Calu3 (cell line): ENCODE results near the gene HDAC7. TPM values are rescaled to one million over a fixed set of nuclear protein-coding genes. Genes with fewer than 3 reads are reported as not detected.

Source experiments
- BruUV-seq: library from RNA; stranded (reverse); fragments of 400-500 nt; replicated peaks from 2 replicates; lab custom pipeline; 2021; lab: Mats Ljungman, UMichigan
- CTCF ChIA-PET: fragments of 300-600 bp; sonication (Branson Sonifier 250); formaldehyde crosslinking; loops from one replicate; lab custom pipeline; 2022; ENCODE audit warnings: antibody characterized with exemption; lab: Charles Lee
- DNase-seq: peaks from one replicate; pipeline ENCODE4 v3.0.0; 2022
- H3K27ac Mint-ChIP-seq: one replicate; pipeline ENCODE4 v1.8.0; 2022; ENCODE audit warnings: mixed read lengths; ENCODE audit not compliant: unreplicated experiment
- H3K27me3 Mint-ChIP-seq: one replicate; pipeline ENCODE4 v1.8.0; 2022; ENCODE audit warnings: mixed read lengths; ENCODE audit not compliant: unreplicated experiment
- H3K36me3 Mint-ChIP-seq: one replicate; pipeline ENCODE4 v1.8.0; 2022; ENCODE audit warnings: mild to moderate bottlenecking, moderate library complexity, mixed read lengths; ENCODE audit not compliant: insufficient read depth, unreplicated experiment
- H3K4me1 Mint-ChIP-seq: one replicate; pipeline ENCODE4 v1.8.0; 2022; ENCODE audit warnings: mild to moderate bottlenecking, low read depth, mixed read lengths; ENCODE audit not compliant: unreplicated experiment
- H3K4me3 Mint-ChIP-seq: one replicate; pipeline ENCODE4 v1.8.0; 2022; ENCODE audit warnings: mild to moderate bottlenecking, low read depth, moderate library complexity, mixed read lengths; ENCODE audit not compliant: unreplicated experiment
- H3K9me3 Mint-ChIP-seq: one replicate; pipeline ENCODE4 v1.8.0; 2022; ENCODE audit warnings: low read depth, mixed read lengths; ENCODE audit not compliant: unreplicated experiment
- intact Hi-C: fragments of 100-400 bp; cut with micrococcal nuclease; formaldehyde crosslinking; loops from one replicate; pipeline ENCODE4 v1.10.0; 2022; ENCODE audit not compliant: unreplicated experiment
- total RNA-seq: library from RNA; stranded (reverse); gene quantifications from 2 replicates; pipeline ENCODE4 v1.2.3, GENCODE V29; 2022
- TF ChIP-seq, protein P1 (sequence below): fragments of 200-600 bp; IDR thresholded peaks from one replicate; pipeline ENCODE4 v1.8.0; 2022; ENCODE audit warnings: antibody characterized with exemption; ENCODE audit not compliant: unreplicated experiment

The HDAC7 gene
- total RNA-seq, 1 experiment from 2014 or later: 41.8 TPM

DNA sequence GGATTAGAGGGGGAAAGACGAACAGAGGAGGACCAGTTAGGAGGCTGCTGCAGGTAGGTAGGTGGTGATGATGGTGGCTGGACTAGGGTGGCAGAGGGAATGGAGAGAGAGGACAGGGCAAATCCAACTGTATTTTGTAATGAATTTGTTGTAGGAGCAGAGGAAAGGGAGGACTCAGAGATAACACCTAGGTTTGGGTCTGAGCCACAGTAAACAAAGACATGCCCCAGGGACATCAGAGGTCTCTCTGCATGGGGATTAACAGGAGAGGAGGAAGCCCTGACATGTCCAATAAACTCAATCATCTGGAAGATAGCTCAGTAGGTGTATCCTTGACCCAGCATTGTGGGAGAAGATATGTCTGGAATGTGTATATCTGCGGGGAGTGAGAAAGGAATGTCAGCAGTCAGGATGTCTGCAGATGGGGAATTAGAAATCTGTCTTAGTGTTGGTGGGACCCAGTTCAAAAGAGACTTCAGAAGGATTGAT, 51.3 kb downstream of the HDAC7 start:
- no peak overlapping the region for H3K4me3 Mint-ChIP-seq
- CTCF ChIA-PET: interaction anchor here (0.6 to 3.6 kb wide), 3 partner anchors 13 to 1746 kb away, joined by 3 to 75 read pairs (median 3); no protein-coding TSS in a partner anchor
- no peak for DNase-seq
- H3K9me3 Mint-ChIP-seq: no peaks in the 10 kb centered on the region
- intact Hi-C loops: no loop called here
- TF ChIP-seq, protein P1, sequence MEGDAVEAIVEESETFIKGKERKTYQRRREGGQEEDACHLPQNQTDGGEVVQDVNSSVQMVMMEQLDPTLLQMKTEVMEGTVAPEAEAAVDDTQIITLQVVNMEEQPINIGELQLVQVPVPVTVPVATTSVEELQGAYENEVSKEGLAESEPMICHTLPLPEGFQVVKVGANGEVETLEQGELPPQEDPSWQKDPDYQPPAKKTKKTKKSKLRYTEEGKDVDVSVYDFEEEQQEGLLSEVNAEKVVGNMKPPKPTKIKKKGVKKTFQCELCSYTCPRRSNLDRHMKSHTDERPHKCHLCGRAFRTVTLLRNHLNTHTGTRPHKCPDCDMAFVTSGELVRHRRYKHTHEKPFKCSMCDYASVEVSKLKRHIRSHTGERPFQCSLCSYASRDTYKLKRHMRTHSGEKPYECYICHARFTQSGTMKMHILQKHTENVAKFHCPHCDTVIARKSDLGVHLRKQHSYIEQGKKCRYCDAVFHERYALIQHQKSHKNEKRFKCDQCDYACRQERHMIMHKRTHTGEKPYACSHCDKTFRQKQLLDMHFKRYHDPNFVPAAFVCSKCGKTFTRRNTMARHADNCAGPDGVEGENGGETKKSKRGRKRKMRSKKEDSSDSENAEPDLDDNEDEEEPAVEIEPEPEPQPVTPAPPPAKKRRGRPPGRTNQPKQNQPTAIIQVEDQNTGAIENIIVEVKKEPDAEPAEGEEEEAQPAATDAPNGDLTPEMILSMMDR: no peak
- H3K4me1 Mint-ChIP-seq: peaks cover 9% of the 10 kb centered on the region
- BruUV-seq: no TSS peak
- H3K27ac Mint-ChIP-seq: no peak overlapping the region
- H3K36me3 Mint-ChIP-seq: peaks cover 7% of the 10 kb centered on the region
- H3K27me3 Mint-ChIP-seq: no peaks in the 10 kb centered on the region

DNA sequence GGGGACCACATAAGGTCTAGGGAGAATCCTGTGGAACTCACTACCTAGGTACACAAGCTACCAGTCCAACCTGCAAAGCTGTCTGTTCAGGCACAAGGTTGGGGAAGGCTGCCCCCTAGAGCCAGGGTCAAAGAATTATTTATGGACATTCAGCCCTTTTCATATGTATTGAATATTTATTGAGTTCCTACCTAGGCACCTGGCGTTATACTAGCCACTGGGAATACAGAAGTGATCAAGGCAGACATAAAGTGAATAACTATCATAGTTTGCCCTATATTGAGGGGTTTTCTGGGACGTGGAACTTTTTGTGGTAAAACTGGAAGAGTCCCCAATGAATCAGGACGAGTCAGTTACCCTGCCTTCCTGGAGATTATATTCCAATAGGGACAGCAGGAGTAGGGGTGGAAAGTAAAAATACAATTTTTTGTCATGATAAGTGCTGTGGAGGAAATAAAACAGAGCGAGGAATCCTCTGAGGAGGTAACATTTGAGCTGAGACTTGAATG, 52.4 kb downstream of the HDAC7 start:
- no peaks in the 10 kb centered on the region for H3K9me3 Mint-ChIP-seq
- H3K36me3 Mint-ChIP-seq: peaks cover 2% of the 10 kb centered on the region
- H3K4me1 Mint-ChIP-seq: peaks cover 3% of the 10 kb centered on the region
- BruUV-seq: no TSS peak
- TF ChIP-seq, protein P1: peak; percentile 32
- no peaks in the 10 kb centered on the region for H3K27me3 Mint-ChIP-seq
- DNase-seq: peak; percentile 79
- H3K4me3 Mint-ChIP-seq: no peak overlapping the region
- CTCF ChIA-PET: interaction anchor here (0.8 to 3.6 kb wide), 8 partner anchors 8 to 71 kb away, joined by 3 to 75 read pairs (median 6); no protein-coding TSS in a partner anchor
- H3K27ac Mint-ChIP-seq: no peak overlapping the region
- intact Hi-C loops: loop anchor here (1.0 kb wide), 1 partner anchor 23 kb away; no protein-coding TSS in a partner anchor

- Mint-ChIP-seq H3K36me3 (no peaks in the 10 kb centered on the region), H3K4me1 (no peaks in the 10 kb centered on the region), H3K4me3 (no peak overlapping the region), H3K27ac (no peak overlapping the region), H3K9me3 (no peaks in the 10 kb centered on the region), H3K27me3 (no peaks in the 10 kb centered on the region)
- intact Hi-C loops: loop anchor here (1.0 kb wide), 1 partner anchor 22 kb away; no protein-coding TSS in a partner anchor
- TF ChIP-seq, protein P1: no peak
- CTCF ChIA-PET: interaction anchor here (0.6 to 3.6 kb wide), 8 partner anchors 9 to 71 kb away, joined by 3 to 75 read pairs (median 6); no protein-coding TSS in a partner anchor
- no TSS peak for BruUV-seq
- DNase-seq: no peak
Measured at GRCh38 chr12:47766502-47767215, 53.0 kb downstream of the HDAC7 start.

DNA sequence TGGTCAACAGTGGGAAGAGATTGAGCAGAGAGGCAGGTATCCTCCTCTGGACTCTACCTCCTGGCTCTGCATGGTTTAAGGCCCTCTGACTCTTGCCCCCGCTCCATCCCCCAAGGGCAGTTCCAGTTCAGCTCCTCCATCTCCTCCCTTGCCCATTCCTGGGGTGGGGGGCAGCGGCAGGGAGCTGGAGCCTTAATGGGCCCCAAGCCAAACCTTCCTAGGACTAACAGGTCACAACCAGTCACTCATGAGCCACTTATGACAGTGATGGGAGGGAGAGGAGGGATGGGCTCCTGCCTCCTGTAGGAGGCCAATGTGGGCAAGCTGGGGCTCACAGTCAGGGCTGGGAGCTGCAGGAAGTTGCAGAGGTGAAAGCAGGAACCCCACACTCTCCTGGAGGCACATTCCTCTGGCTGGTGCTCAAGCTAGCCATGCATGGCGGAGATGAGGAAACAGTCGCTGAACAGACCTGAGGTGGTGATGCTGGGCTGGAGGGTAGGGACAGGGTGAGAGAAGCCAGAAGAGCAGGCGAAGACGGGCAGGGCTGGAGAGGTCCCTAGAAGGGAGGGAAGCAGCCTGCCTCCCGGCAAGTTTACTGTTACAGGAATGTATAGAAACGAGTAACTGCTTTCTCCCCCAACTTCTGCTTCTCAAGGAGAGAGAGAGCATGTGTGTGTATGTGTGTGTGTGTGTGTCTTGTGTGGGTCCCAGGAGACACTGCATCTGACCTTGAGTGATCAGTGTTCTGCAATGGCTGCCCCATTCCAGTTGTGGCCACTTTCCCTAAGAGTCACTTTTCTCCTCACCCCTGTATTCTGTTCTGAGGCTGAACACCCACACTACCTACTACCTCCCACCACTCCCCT, 56.0 kb downstream of the HDAC7 start:
- Mint-ChIP-seq H3K27ac (no peak overlapping the region), H3K9me3 (no peaks in the 10 kb centered on the region), H3K4me1 (no peaks in the 10 kb centered on the region), H3K36me3 (peaks cover 6% of the 10 kb centered on the region), H3K27me3 (no peaks in the 10 kb centered on the region), H3K4me3 (no peak overlapping the region)
- CTCF ChIA-PET: interaction anchor here (1.5 kb wide), 1 partner anchor 20 kb away, joined by 5 read pairs; no protein-coding TSS in a partner anchor
- intact Hi-C loops: no loop called here
- BruUV-seq: no TSS peak
- no peak for DNase-seq
- TF ChIP-seq, protein P1: no peak
